Activated CD4-positive, alpha-beta T cell treated with anti-CD3 and anti-CD28 coated beads, Interleukin-2, Interleukin-6, amounts not matched to agents 100 ng/mL and 50 ng/mL, durations not matched to agents 16 hours and 8 hours (primary cell): ENCODE results near the gene ZNF141.
"Not testable (repeated sequence)": the region's sequence is repeated elsewhere in the genome, so short reads cannot be mapped to it uniquely, and the experiment has no call there.

Experiments used
- DNase-seq: peaks from one replicate; pipeline ENCODE4 v3.0.0-alpha.2; 2020

Gene ZNF141

GRCh38 chr4:385934-386707 lies 48.5 kb downstream of the ZNF141 start:
- no peak for DNase-seq

GRCh38 chr4:386708-387105 lies 49.1 kb downstream of the ZNF141 start:
- DNase-seq, result no peak

- DNase-seq, result no peak
Measured at GRCh38 chr4:404006-404405, 66.4 kb downstream of the ZNF141 start.

DNA sequence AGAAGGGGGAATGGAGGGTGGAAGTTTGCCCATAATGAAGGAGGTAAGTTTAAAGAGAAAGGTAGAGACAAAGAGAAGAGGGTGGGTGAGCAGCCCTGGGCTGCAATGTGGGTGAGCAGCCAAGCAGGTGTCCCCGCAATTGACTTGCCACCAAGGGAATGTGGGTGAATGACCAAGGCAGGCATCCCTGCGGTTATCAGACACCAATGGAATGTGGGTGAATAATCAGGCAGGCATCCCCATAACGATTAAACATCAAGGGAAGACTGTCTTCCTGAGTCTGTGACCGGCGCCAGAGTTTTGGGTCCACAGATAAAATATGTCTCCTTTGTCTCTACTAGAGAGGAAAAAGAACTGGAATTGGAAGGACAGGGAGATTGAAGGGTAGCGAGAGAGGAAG lies 70.7 kb downstream of the ZNF141 start:
- DNase-seq, result not testable (repeated sequence)

- no peak for DNase-seq
Measured at GRCh38 chr4:422587-422986, 85.0 kb downstream of the ZNF141 start.
